ENCODE measurements around the gene CACNA2D3.

CACNA2D3 gene

GRCh38 chr3:54171951-54172350 is 49.6 kb downstream of the CACNA2D3 start:
- DNase-seq: peak; percentile 5

DNA sequence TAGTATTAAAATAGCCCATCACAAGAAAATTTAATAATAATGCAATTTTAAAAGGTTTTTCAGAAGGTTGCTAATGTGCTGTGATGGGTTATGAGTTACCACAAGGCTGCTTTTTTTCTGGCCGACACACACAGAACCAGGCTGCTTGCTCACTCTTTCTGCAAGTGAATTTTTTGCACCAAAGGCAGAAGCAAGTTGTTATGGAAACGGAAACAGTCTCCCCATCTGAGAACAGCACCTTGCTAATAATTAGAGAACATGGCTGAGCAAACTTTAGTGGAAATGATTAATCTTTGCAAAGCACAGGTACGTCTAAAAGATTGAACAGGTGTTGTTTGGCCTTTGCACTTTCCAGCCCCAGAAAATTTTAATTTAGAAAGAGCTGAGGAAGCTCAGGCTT is 51.0 kb downstream of the CACNA2D3 start:
- no peak for DNase-seq

DNA sequence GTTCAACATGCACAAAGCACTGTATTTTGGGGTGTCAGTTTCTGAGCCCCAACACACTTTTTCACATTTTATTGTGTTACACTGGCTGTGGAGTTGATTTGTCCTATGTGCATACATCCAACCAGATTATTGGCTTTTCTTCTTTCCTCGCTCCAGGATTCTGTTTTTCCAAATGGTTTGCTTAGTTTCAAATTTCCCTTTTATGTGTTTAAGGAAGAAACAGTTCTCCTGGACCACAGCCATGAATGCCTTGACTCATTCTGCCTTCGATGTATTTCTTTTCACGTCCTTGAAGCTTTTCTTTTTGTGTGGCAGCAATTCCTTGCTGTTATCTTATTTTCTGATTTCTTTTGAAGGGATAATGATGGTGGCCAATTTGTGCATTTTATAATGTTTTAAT is 53.8 kb downstream of the CACNA2D3 start:
- DNase-seq: peak; percentile 41

DNA sequence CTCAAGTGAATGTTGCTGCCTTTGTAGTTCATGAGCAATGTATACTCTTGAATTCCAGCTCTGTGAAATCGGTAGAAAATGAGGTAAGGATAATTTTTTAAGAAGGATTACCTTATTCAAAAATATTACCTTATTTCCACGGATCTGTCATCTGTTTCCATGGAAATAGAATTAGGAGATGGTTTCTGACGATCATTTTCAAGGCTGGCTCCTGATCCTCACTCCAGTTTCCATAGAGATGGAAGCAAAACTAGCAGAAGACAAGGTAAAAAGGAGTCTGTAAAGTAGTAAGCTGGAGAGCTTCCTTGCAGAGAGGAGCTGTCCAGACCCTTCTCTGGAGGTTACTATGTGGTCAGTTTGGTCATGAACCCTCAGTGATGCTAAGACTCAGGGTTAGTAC is 55.5 kb downstream of the CACNA2D3 start:
- DNase-seq: no peak

- no peak for DNase-seq
Measured at GRCh38 chr3:54178376-54178775, 56.0 kb downstream of the CACNA2D3 start.

DNA sequence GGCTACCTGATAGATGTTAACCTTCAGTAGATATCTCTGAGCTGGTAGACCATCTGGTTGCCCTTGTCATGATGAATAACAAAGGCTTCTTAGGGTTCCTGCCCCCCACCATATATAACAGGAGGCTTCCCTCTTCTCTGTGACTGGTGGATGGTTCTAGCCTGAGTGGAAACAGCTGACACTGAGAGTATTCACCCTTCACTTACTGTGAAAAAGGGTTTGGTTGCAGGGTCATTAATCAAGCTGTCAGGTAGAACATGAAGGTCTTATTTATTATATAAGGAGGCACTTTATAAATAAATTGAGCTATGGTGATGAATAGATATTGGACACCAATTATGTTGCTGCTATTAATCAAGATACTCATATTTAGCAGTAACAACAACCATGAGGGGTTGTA is 58.6 kb downstream of the CACNA2D3 start:
- DNase-seq: no peak

DNA sequence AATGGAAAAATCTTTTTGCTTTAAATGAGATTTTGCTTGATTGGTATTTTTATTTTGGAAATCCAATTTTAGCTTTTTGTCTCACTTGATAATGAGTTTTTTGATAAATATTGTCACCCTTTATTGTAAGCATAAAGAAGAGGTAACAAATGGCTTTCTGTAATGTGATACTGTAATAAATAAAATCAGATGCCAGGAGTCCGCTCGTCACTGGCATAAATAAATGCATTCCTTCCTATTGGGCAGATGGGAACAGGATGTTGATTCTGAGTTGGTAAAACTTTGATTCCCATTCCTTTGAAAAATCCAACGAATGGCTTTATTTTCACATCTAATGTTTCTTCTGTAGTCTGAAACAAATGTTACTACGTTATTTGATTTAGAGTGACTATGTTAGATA is 59.9 kb downstream of the CACNA2D3 start:
- no peak for DNase-seq

GRCh38 chr3:54185740-54186139 is 63.4 kb downstream of the CACNA2D3 start:
- no peak for DNase-seq

GRCh38 chr3:54188176-54188791 is 65.9 kb downstream of the CACNA2D3 start:
- DNase-seq: no peak

DNA sequence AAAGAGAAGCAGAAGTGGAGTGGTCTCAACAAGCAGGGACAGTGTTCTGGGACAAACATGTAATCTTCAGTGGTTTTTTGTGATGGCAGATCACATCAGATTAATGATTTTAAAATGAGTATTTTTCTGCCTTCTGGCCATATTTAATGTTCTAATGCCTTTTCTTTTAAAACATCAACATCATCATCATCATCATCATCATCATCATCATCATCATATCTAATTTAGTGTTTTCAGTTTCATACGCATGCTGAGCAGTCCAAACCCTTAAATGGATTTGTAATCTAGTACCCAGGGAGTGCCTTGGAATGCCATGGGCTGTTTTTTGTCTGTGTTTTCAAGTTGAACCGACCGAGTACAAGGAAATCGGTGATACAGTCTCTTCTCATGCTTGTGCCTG is 68.9 kb downstream of the CACNA2D3 start:
- no peak for DNase-seq

GRCh38 chr3:54192026-54192425 is 69.7 kb downstream of the CACNA2D3 start:
- no peak for DNase-seq

GRCh38 chr3:54193093-54193492 is 70.7 kb downstream of the CACNA2D3 start:
- no peak for DNase-seq

DNA sequence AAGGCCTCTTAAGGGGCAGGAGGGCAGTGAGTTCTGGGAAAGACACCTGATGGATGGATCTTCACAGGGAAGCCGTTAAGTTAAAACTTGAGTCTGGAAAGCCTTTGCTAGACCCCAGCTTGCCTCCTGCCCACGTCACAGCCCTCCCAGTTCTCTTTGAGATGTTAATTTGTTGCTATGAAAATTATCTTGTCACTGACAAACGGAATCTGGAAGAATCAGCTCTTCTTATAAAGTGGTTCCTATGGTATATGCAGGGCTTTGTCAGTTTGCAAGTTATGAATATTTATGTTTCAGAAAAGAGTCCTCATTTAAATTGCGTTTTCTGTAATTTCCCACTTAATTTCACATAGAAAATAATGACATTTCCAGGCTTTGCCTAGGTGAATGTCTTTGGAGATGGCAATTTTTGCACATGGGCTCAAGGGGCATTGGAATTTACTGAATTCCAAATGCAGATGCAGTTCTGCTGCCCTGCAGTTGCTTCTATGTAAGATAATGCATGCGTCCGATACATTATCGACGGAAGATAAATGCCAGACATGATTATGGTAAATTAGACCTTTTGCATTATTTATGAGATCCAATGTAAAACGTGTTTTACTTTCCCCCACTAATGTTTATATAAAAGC is 74.1 kb downstream of the CACNA2D3 start:
- no peak for DNase-seq

DNA sequence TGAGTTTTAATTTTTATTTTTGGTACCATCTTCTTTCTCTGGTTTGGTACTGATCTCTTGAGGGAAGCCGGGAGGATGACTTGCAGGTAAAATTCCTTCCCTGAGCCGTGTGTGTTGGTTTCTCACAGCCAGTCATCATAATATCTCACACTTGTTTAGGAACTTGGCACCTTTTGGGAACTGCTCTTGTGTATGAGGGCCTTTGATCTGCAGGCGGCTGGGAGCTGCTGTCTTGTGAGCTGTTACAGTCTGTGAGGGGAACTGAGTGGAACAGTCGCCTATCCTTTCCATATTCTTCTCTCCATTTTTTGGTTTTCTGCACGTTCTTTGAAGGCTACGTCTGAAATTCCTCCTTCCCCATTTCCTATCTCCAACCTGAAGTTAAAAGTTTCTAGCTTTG is 75.2 kb downstream of the CACNA2D3 start:
- DNase-seq: no peak

- no peak for DNase-seq
Measured at GRCh38 chr3:54198556-54198955, 76.2 kb downstream of the CACNA2D3 start.

- no peak for DNase-seq
Measured at GRCh38 chr3:54202054-54202453, 79.7 kb downstream of the CACNA2D3 start.

- no peak for DNase-seq
Measured at GRCh38 chr3:54202651-54203248, 80.4 kb downstream of the CACNA2D3 start.

DNA sequence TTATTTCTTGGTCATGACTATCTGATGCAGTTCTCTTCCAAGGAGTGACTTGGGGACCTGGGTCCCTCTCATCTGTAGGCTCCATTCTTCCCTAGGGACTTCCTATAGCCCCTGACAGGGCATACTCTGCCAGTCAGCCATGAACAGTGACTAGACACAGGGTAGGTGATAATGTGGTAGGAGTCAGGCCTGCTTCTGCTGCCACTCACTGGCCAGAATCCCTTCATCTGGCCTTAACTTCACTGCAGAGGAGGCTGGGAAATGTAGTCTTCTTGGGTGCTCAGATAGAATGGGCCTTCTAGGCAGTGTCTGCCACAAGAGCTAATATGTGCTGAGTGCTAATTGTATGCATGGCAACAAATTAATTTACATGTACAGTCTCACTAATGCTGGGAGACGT is 84.5 kb downstream of the CACNA2D3 start:
- DNase-seq: no peak

GRCh38 chr3:54211097-54211496 is 88.7 kb downstream of the CACNA2D3 start:
- DNase-seq: peak; percentile 83

DNA sequence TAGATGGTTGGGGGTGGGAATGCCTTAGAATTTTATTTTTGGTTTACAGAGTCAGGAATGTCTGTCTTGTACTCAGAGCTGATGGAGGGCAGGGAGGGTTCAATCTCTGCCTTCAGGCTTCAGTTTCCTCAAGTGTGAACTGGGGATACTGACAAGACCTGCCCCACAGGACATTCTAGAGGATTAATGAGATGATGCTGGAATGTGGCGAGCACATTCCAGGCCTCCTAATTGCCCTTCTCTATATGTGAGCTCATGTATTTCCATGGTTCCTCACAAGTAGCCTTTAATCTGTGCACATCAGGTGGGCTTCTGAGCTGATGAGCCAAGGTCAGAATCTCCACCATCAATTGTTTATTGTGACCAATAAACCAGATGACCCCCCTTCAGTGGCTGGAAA is 90.4 kb downstream of the CACNA2D3 start:
- DNase-seq: no peak

GRCh38 chr3:54213907-54214306 is 91.6 kb downstream of the CACNA2D3 start:
- DNase-seq: no peak

DNA sequence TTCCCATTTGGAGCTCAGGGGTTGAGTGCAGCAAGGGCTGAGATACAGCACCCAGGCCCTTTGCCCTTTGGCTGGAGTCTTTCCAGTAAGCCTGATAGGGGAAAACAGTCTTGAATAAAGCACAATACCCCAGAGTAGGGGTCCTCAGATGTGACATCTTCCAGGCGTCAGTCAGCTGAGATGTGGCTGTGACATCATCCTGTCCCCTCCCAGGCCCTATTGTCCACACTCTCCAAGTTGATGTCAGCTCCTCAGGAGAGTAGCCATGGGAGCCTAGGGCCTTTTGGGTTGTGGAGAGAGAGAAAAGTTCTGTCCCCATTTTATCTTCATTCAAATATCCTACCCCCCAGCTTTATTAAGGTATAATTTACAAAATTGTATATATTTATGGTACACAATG is 92.5 kb downstream of the CACNA2D3 start:
- DNase-seq: no peak

- DNase-seq: no peak
Measured at GRCh38 chr3:54215521-54215920, 93.2 kb downstream of the CACNA2D3 start.

DNA sequence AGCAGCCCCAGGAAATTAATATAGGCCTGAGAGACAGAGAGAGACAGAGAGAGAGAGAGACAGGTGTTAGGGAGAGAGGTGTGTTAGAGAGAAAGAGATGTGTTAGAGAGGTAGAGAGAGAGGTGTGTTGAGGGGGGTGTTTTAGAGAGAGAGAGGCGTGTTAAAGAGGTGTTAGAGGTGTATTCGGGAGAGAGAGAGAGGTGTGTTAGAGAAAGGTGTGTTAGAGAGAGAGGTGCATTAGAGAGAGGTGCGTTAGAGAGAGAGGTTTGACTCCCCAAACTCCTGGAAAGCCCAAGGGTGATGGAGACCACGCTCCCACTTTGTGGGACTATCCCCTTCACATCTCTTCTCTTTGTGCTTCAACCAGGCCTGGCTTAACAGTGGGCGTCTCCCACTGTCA is 95.5 kb downstream of the CACNA2D3 start:
- DNase-seq: no peak

DNA sequence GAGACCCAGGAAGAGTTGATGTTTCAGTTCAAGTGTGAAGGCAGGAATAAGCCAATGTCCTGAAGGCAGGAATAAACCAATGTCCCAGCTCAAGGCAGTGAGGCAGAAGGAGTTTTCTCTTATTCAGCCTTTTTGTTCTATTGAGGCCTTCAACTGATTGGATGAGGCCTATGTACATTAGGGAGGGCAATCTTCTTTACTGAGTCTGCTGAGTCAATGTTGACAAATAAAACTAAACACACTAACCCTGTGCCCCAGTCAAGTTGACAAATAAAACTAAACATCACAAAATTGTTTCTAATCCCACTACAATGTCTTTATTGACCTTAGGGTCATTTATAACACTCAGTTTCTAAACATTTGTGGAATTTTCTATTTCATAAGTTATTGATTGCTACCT is 100.0 kb downstream of the CACNA2D3 start:
- no peak for DNase-seq

Measured in NCI-H1092 treated with DMSO at 0.1 percent for 48 hours (cell line).